Measurements from ENCODE around the gene ZFP36.
"Not testable (repeated sequence)": the region's sequence is repeated elsewhere in the genome, so short reads cannot be mapped to it uniquely, and the experiment has no call there.

Gene ZFP36

DNA sequence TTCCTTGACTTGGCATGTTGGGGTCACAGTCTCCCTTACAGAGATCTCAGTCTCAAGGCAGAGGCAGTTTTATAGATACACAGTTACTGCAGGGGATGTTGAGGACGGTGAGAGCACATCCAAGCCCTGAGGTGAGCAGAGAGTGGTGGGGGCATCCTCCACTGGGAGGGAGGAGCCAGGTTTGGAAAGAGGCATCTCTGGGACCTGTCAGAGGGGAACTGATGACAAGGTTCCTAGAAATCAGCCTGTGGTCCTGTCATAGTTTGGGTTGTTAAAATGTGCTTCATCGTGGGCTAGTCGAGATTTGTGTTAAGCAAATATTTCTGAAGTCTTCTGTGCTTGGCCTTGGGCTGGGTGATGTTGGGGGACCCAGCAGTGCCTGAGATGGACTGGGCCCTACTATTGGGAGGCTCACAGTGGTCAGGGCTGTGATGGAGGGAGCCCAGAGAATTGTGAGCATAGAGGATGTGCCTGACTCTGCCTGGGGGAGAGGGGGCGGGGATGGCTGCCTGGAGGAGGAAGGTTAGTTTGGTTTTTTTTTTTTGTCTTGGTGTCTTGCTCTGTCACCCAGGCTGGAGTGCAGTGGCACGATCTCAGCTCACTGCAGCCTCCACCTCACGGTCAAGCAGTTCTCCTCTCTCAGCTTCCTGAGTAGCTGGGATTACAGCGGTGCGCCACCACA is 42.6 kb downstream of the ZFP36 start:
- no peak for DNase-seq

DNA sequence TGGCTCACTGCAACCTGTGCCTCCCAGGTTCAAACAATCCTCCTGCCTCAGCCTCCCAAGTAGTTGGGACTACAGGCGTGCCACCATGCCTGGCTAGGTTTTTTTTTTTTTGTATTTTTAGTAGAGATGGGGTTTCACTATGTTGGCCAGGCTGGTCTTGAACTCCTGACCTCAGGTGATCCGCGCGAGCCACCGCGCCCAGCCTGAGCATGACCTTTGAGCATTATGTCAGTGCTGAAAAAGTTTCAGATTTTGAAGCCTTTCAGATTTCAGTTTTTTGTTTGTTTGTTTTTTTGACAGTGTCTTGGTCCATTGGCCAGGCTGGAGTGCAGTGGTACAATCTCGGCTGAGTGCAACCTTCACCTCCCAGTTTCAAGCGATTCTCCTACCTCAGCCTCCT is 44.6 kb downstream of the ZFP36 start:
- DNase-seq: not testable (repeated sequence)
